ENCODE data around the gene TMEM128. TPM values are rescaled to one million over a fixed set of nuclear protein-coding genes. Genes with fewer than 3 reads are reported as not detected.
"Not testable (repeated sequence)": the region's sequence is repeated elsewhere in the genome, so short reads cannot be mapped to it uniquely, and the experiment has no call there.

TMEM128 gene
- total RNA-seq, 1 experiment from 2014 or later, result 44.3 TPM

DNA sequence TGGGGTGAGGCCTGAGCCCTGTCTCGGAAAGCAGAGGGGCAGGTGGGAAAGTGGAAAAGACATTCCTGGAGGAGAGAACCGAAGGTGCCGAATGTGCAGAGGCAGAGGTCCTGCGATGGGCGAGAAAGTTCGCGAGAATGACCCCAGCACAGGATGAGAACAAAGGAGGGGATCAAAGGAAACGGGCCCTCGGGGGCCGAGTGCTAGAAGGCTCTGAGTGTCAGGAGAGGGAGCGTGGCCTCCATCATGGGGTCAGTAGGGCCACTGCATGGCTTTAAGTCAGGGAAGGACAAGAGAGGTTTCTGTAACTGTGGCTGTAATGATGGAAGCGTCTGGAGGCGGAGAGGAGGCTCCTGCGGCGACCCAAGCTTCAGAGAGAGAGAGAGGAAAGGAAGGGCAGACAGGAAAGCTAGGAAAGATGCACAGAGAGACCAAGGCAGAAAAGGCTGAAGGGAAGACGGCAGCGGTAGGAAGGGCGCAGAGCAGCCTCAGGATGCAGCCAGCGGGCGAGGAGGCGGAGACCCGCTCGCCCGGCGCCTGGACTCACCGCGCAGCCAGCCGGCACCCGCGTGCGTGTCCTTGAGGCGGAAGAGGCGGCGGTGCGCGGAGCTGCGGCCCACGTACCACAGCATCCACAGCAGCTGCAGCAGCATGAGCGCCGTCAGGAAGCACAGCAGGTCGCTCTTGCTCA is 22.0 kb downstream of the TMEM128 start:
- in situ Hi-C loops (cut with HindIII; ENCODE audit: low pct_unique_long_range_greater_than_20kb, low sequenced_read_pairs), result no loop called here
- no peak for DNase-seq (ENCODE audit: low read depth, low spot score)

DNA sequence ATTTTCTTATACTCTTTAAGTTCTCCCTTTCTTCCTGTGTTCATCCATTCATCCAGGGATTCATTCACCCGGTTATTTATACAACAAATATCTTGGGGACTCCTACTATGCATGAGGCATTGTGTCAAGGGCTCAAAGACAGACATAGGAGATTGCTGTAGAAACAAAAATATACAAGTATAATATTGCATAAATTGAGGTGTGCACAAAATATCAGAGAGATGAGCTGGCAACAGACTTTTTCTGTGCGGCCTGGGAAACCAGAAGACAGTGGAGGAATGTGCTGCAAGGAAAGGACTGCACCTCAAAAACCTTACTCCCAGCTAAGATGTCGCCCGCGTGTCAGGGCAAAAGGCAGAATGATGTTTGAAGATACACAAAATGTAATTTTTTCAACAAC is 30.9 kb downstream of the TMEM128 start:
- no peak for DNase-seq (ENCODE audit: low read depth, low spot score)
- in situ Hi-C loops (cut with HindIII; ENCODE audit: low pct_unique_long_range_greater_than_20kb, low sequenced_read_pairs), result no loop called here

DNA sequence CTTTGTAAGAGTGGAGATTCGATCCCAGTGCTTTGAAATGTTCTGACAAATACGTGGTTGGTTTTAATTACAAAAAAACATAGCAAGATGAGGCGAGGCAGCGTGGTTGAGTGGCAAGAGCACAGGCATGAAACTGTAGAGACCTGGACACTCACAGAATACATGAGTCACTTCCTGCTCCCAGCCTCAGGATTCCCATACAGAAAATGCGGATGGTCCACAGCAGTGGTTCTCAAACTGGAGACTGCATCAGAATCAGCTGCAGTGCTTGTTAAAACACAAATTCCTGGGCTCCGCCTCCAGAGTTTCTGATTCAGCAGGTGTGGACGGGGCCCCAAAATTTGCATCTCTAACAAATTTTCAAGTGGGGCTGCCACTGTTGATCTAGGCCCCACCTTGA is 31.4 kb downstream of the TMEM128 start:
- in situ Hi-C loops (cut with HindIII; ENCODE audit: low pct_unique_long_range_greater_than_20kb, low sequenced_read_pairs), result no loop called here
- DNase-seq (ENCODE audit: low read depth, low spot score), result no peak

DNA sequence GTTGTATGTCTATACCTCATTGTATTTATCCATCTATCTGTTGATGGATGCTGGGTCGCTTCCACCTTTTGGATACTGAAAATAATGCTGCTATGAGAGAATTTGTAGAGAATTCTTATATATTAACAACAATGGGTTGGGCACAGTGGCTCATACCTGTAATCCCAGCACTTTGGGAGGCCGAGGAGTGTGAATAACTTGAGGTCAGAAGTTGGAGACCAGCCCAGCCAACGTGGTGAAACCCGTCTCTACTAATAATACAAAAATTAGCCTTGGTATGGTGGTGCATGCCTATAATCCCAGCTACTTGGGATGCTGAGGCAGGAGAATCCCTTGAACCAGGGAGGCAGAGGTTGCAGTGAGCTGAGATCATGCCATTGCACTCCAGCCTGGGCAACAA is 34.3 kb downstream of the TMEM128 start:
- DNase-seq (ENCODE audit: low read depth, low spot score); in situ Hi-C loops (cut with HindIII; ENCODE audit: low pct_unique_long_range_greater_than_20kb, low sequenced_read_pairs): not testable (repeated sequence)

DNA sequence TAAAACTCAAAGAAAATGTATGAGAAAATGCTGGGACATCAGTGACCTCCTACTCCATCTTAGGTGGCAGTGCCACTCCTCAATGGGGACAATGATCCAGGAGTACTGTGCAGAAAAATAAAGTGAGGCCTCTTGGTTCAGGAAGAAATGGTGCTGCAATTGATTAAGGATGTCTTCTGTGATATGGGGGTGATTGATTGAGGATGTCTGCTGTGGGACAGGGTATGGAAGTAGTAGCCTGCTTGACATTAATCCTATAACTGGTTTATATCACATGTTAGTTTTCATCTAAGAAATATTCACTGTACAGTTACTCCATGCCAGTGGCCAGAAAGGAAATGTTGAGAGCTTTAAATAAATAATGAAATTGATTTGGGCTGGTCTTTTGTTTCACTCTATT is 41.8 kb downstream of the TMEM128 start:
- in situ Hi-C loops (cut with HindIII; ENCODE audit: low pct_unique_long_range_greater_than_20kb, low sequenced_read_pairs), result no loop called here
- DNase-seq (ENCODE audit: low read depth, low spot score), result no peak

DNA sequence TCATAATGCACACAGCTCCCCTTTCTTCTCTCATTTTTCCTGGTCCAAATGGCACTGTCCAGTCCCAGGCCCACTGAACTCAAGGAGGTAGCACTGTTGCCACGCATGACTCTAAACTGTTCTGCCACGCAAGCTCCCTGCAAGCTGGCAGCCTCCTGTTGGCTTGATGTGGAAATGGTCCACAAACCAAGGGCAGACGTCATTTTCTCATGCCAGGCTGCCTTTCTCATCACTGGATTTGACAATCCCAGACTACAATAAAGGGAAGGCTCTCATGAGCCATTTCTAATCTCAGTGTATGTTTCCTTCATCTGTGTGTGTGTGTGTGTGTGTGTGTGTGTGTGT is 43.6 kb downstream of the TMEM128 start:
- in situ Hi-C loops (cut with HindIII; ENCODE audit: low pct_unique_long_range_greater_than_20kb, low sequenced_read_pairs), result no loop called here
- DNase-seq (ENCODE audit: low read depth, low spot score), result no peak

DNA sequence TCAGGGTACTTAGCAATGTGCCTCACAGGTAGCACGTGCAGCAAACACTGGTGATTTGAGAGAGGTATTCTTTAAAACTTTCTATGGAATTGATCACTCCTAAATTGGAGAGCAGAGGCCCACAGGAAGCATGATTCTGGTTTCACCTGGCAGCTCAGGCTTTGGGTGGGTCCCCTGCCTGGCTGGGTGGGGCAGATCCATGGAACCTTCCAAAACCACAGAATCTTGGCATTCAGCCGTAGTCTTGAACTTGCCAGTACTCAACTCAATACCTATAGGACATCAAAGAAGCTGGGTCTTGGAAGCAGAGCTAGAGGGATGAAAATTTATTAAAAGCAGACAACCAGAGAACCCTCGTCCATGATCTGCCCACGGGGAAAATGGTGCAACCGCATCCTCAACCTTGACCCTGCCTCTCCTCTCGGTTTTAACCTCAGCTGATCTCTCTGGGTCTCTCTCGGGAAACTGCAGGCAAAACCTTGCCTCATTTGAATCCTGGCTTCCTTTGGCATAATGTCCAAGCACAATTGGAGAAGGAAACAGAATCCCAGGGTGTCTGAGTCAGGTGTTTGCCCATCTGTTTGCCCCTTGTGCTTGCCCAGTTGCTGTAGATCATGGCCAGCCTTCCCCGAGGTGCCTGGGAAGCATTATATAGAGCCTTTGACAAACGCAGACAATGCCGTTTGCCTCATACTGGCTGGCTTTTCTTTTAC is 44.2 kb downstream of the TMEM128 start:
- no peak for DNase-seq (ENCODE audit: low read depth, low spot score)
- in situ Hi-C loops (cut with HindIII; ENCODE audit: low pct_unique_long_range_greater_than_20kb, low sequenced_read_pairs), result no loop called here

DNA sequence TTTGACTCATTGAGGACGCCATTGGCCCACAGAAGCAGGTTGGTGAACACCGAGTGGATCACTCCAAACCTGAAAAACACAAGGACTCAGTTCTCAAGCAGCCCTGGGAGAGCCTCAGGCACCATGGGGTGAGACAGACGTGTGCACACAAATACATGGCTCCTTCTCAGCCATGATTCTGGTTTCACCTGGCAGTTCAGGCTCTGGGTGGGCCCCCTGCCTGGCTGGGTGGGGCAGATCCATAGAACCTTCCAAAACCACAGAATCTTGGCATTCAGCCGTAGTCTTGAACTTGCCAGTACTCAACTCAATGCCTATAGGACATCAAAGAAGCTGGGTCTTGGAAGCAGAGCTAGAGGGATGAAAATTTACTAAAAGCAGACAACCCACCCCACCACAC is 45.5 kb downstream of the TMEM128 start:
- DNase-seq (ENCODE audit: low read depth, low spot score), result no peak
- in situ Hi-C loops (cut with HindIII; ENCODE audit: low pct_unique_long_range_greater_than_20kb, low sequenced_read_pairs), result no loop called here

DNA sequence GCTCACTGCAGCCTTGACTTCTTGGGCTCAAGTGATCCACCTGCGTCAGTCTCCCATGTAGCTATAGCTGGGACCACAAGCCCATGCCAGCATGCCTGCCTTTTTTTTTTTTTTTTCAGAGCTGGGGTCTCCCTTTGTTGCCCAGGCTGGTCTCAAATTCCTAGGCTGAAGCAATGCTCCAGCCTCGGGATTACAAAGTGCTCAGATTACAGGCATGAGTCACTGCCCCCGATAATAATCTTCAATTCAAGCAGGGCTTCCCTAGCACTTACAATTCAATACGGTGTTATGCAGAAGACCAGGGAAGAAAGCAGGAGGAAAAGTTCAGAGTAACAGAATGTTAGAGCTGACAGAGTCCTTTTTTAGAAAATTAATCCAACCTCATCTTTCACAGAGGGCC is 47.4 kb downstream of the TMEM128 start:
- in situ Hi-C loops (cut with HindIII; ENCODE audit: low pct_unique_long_range_greater_than_20kb, low sequenced_read_pairs), result no loop called here
- no peak for DNase-seq (ENCODE audit: low read depth, low spot score)

DNA sequence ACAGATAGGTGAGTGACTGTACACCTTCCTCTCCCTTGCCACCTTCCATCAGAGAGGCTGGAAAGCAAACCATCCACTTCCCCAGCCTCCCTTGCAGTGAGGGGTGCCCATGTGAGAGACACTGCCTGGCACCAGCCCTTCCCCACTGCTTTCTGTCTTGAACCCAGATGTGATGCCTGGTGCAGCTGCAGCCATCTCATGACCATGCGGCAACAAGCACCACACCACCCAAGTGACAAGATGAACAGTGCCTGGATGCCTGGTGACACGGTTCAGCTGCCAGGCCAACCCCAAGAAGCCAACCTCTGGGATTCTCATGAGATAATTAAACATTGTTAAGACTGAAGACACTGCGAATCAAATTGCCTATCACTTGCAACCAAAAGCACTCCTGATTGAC is 52.7 kb downstream of the TMEM128 start:
- in situ Hi-C loops (cut with HindIII; ENCODE audit: low pct_unique_long_range_greater_than_20kb, low sequenced_read_pairs), result no loop called here

DNA sequence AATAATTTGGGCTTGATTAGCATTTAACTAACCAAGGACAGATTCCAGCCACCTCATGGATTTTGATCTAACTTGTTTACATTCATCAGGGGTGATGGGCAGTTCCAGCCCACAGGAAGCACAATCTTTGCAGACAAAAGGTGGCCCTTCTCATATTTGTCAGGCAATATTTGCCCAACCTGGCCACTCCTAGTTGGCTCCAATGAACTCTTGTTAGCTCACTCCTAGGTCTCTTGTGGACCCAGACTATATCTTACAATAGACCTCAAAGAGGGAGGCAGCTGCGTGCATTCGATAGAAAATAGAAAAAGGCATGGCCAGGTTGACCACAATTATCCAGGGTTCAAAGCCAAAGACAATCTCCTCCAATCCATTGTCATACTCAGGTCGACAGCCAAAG is 59.5 kb downstream of the TMEM128 start:
- DNase-seq (ENCODE audit: low read depth, low spot score); in situ Hi-C loops (cut with HindIII; ENCODE audit: low pct_unique_long_range_greater_than_20kb, low sequenced_read_pairs): not testable (repeated sequence)

More for the DNA sequence above, 52.7 kb downstream of the TMEM128 start:
- no peak for DNase-seq (ENCODE audit: low read depth, low spot score)

Other genes with a start within 250 kb of the TMEM128 start
- gene OTOP1, start 21.3 kb downstream of the TMEM128 start, total RNA-seq (2014; rRNA removed; shearing (Covaris generic)), result not detected in 2 replicates
- gene LYAR, start 41.9 kb upstream of the TMEM128 start, total RNA-seq (2014; rRNA removed; shearing (Covaris generic)), result 37.1 and 38.6 TPM in 2 replicates
- gene ZBTB49, start 42.0 kb upstream of the TMEM128 start, total RNA-seq (2014; rRNA removed; shearing (Covaris generic)), result 3.6 and 5.8 TPM in 2 replicates
- 81.7 and 85.9 TPM in 2 replicates for gene NSG1, start 138.9 kb upstream of the TMEM128 start, total RNA-seq (2014; rRNA removed; shearing (Covaris generic))

Data from SK-MEL-5 (cell line).